Measurements from ENCODE around the gene PTPRO.
A peak's percentile ranks its signal among the peaks of the same experiment; 100 is the strongest.

PTPRO gene

GRCh38 chr12:15322164-15323061 is at the start of gene PTPRO:
PTPRO (plus strand) TSS chr12:15322508.
- peak; percentile 95 for DNase-seq

GRCh38 chr12:15273896-15274295 is 48.4 kb upstream of the PTPRO start:
- DNase-seq, result no peak

- no peak for DNase-seq
These were observed 47.7 kb upstream of the PTPRO start for GRCh38 chr12:15274561-15274967.

- peak; percentile 76 for DNase-seq
These were observed 46.1 kb upstream of the PTPRO start for GRCh38 chr12:15276088-15276698.

GRCh38 chr12:15278816-15279658 is 43.3 kb upstream of the PTPRO start:
- DNase-seq, result no peak

- no peak for DNase-seq
These were observed 41.4 kb upstream of the PTPRO start for GRCh38 chr12:15280930-15281329.

GRCh38 chr12:15289192-15289591 is 33.1 kb upstream of the PTPRO start:
- DNase-seq, result no peak

GRCh38 chr12:15293731-15294130 is 28.6 kb upstream of the PTPRO start:
- no peak for DNase-seq

- no peak for DNase-seq
These were observed 22.4 kb upstream of the PTPRO start for GRCh38 chr12:15299947-15300346.

- DNase-seq, result no peak
These were observed 18.0 kb upstream of the PTPRO start for GRCh38 chr12:15304296-15304695.

- DNase-seq, result no peak
These were observed 15.7 kb upstream of the PTPRO start for GRCh38 chr12:15306605-15307004.

GRCh38 chr12:15307079-15307478 is 15.2 kb upstream of the PTPRO start:
- DNase-seq, result no peak

GRCh38 chr12:15318841-15319240 is 3.5 kb upstream of the PTPRO start:
- peak; percentile 31 for DNase-seq

- DNase-seq, result no peak
These were observed 1.4 kb upstream of the PTPRO start for GRCh38 chr12:15320881-15321280.

- no peak for DNase-seq
These were observed 1.2 kb downstream of the PTPRO start for GRCh38 chr12:15323480-15323879.

- no peak for DNase-seq
These were observed 7.6 kb downstream of the PTPRO start for GRCh38 chr12:15329891-15330290.

GRCh38 chr12:15334225-15334624 is 11.9 kb downstream of the PTPRO start:
- DNase-seq, result no peak

GRCh38 chr12:15335959-15336358 is 13.7 kb downstream of the PTPRO start:
- no peak for DNase-seq

GRCh38 chr12:15336768-15337553 is 14.7 kb downstream of the PTPRO start:
- DNase-seq, result no peak

GRCh38 chr12:15341371-15341770 is 19.1 kb downstream of the PTPRO start:
- DNase-seq, result no peak

- DNase-seq, result no peak
These were observed 22.3 kb downstream of the PTPRO start for GRCh38 chr12:15344561-15344960.

- DNase-seq, result no peak
These were observed 24.2 kb downstream of the PTPRO start for GRCh38 chr12:15346488-15346887.

- DNase-seq, result no peak
These were observed 28.3 kb downstream of the PTPRO start for GRCh38 chr12:15350643-15351042.
